GM18526 (cell line): ENCODE results near the gene YWHAH.
A peak's percentile ranks its signal among the peaks of the same experiment; 100 is the strongest.

Experiments used
- POLR2A ChIP-seq: IDR thresholded peaks from 3 replicates; pipeline ENCODE4 v1.6.1; 2011; ENCODE audit not compliant: insufficient read length; ENCODE audit errors: extremely low read depth

YWHAH gene

DNA sequence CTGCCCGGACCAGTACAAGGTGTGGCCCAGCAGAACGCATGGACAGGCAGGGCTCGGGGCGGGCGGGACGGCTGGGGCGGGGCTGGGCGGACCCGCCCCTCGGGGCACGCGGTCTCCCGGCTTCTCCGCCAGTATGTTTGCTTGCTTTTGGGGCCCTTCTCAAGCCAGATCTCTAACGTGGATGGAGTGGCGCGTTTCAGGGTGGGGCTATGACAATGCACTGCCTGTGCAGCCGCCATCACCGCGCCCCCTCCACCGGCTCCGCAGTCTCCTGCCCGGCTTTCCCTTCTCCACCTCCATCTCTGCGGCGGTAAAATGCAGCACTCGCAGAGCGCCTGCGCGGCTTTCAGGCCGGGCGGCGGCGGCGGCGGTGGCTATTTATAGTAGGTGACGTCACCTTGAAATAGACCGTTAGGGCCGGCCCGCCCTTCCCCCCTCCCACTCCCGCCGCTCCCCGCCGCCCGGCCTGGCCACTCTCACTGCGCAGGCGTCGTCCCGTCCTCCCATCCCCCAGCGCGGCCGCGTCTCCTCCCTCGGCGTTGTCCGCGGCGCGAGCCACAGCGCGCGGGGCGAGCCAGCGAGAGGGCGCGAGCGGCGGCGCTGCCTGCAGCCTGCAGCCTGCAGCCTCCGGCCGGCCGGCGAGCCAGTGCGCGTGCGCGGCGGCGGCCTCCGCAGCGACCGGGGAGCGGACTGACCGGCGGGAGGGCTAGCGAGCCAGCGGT is at the start of gene YWHAH:
Gene YWHAH, plus strand, starts transcription at position 558 of the 722 bp plus-strand sequence. CDS start 199 bp downstream, outside the sequence.
- TF ChIP-seq POLR2A = peak; percentile 95

DNA sequence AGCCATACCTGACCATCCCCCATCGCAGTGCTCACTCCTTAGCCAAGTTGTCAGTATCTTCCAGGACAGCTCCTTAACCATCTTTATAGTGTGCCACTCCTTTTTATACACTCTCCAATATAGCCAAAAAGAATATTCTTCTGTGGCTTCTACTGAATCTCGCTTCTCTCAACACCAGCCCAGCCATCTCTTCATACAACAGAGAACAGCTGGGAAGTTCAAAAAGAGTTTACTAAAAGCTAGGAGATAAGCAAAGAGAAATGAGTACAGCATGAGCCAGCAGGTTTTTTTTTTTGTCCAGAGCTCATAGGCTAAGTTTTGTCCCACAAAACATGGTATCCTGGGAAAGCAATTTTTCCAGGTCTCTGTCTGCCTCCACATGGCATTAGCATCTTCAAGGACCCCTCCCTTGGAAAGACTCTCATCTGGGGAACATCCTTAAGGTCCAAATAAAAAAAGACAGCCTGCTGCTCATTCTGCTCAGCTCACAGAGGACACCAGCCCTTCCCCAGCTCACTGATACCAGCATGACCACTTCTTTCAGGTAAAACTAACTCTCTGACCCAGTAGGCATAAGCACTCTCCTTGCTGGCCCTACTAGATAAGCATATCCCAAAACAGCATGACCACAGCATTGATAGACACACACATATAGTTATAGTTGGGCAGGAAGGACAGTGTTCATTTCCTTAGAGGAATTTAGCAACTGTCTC is 48.8 kb upstream of the YWHAH start:
- no peak for TF ChIP-seq POLR2A

- TF ChIP-seq POLR2A = no peak
Measured at GRCh38 chr22:31896472-31896871, 47.9 kb upstream of the YWHAH start.

DNA sequence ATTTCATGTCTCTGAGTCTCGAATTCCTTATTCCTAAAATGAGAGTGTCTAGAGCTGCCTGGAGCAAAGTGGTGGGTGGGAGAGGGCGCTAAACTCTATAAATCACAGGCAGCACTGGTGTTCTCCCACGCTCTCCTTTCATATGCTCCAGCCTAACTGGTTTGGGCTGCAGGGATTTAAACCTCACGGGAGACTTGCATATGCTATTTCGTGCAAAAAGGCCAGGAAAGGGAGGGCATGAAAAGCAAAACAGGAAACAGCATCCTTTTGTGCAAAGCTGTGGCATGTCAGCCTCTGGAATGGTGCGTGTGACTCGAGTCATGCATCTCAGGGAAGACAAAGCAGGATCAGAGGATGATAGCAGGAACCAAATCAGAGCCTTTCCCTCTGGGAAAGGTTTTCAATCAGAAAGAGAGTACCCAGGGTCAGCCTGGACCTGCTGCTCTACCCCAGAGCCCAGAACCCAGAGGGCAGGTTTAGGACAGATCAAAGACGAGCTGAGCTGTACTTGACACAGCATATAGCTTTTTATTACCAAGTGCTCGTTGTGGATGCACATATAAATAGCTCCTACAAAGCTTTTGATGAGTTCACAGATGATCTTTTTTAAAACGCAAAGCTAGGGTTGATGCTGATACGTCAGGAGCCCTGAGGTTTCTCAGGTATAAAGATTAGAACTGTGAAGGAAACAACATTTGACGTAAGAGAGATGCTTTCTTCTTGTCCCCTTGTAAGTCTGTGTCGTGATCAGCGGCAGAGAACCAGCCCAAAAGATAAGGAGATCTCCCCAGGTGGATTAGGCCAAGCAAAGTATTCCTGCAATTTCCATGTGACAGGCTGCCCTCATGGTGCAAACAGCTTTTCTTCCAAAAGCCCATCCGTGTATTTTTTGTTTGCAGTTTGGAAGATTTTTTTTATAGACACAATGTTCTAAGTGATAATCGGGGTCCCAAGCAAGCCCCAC is 46.2 kb upstream of the YWHAH start:
- TF ChIP-seq POLR2A = no peak

GRCh38 chr22:31898926-31899325 is 45.4 kb upstream of the YWHAH start:
- no peak for TF ChIP-seq POLR2A

GRCh38 chr22:31899669-31900068 is 44.7 kb upstream of the YWHAH start:
- TF ChIP-seq POLR2A = no peak

DNA sequence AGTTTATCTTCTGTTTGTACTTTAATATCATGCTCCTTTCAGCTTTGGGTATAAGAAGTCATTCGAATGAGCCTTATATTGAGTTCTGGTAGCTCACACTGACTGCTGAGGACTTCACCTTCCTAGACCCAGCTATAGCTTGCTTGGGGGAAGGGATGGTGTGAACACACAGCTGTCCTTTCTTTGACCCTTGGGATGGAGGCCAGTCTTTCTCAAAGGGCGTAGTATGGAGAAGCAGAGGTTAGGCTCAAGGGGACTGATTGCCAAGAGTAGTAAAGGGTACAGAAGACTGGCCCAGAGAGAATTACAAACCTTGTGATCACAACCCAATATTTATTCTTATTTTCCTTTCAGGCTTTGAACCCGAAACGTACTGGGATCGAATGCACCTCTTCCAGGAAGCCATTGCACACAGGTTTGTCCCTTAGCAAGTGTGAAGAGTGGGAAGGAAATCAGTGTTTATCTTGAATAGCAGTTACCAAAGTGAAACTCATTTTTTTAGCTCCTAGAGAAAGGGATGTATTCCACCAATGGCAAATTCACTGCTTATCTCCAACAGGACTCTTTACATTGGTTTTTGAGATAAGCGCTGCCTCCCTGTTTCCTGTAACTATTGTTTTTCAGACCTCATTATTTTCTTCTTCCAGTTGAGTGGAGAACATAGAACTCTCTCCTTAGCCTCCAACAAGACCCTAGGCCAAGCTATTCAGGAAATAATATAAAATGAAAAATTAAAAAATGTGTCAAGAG is 42.8 kb upstream of the YWHAH start:
- no peak for TF ChIP-seq POLR2A

DNA sequence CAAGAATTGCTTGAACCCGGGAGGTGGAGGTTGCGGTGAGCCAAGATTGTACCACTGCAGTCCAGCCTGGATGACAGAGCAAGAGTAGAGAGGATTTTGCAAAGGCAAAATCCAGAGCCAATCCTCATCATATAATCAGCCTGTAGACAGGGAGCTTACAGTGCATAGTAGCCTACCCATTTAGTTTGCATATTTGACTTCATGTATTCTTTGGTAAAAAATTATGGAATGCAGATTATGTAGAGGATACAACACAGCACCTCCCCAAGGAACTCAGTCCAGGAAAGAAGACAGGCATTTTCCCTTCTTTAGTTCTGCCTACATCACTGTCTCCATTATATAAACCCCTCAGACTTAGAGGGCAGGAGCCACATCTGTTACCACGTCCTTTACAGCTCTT is 39.7 kb upstream of the YWHAH start:
- no peak for TF ChIP-seq POLR2A

DNA sequence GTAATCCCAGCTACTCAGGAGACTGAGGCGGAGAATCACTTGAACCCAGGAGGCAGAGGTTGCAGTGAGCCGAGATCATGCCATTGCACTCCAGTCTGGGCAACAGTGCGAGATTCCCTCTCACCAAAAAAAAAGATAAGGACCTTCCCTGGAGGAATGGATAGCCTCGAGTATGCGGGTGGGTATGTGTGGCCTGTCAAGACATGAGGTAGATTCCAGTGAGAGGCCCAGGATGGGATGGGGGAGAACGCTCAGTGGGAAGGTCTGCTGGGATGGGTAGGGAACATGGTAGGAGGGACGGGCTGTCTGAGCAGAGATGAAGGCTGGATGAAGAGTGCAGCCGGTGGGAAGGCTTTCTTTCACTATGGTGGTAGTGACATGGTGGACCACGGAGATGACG is 39.0 kb upstream of the YWHAH start:
- no peak for TF ChIP-seq POLR2A

DNA sequence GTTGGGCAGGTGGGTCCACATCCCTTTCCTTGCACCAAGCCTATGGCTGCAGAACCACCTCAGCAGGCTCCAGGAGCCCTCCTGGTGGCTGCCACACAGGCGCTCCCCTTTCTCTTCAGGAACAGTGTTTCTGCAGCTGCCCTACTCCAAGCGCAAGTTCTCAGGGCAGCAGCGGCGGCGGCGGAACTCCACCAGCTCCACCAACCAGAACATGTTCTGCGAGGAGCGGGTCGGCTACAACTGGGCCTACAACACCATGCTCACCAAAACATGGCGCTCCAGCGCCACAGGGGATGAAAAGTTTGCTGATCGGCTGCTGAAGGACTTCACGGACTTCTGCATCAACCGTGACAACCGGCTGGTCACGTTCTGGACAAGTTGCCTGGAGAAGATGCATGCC is 38.2 kb upstream of the YWHAH start:
- no peak for TF ChIP-seq POLR2A

DNA sequence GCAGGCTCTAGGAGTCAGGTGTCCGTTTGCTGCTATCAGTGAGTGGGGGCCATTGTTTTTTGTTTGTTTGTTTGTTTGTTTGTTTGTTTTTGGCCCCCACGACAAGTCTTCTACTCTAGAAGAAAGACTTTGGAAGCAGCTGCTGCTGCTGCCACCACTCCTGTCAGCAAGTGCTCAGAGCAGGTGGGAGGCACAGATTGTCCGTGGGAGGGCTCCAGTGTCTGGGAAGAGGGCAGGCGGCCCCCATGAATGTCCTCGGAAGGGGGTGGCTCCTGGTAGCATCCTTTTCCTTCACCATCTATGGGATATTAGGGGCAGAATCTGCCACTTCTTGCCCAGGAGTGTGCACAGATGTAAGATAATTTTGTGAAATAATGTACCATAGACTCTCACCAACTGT is 37.8 kb upstream of the YWHAH start:
- TF ChIP-seq POLR2A = no peak

DNA sequence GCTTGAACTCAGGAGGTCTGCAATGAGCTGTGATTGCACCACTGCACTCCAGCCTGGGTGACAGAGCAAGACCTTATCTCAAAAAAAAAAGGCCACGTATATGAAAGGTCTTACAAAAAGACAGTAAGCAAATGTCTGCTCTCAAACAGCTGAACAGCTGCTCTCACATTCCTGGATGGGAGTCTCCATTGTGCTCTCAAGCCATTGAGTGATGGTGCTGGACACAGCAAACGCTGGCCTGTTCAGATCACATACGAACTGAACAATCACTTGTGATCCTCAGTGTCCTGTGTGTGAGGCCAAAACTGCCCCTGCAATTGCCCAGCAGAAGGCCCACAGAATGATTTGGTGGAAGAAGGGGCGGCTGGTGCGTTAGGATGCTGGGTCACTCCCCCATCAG is 34.4 kb upstream of the YWHAH start:
- no peak for TF ChIP-seq POLR2A

DNA sequence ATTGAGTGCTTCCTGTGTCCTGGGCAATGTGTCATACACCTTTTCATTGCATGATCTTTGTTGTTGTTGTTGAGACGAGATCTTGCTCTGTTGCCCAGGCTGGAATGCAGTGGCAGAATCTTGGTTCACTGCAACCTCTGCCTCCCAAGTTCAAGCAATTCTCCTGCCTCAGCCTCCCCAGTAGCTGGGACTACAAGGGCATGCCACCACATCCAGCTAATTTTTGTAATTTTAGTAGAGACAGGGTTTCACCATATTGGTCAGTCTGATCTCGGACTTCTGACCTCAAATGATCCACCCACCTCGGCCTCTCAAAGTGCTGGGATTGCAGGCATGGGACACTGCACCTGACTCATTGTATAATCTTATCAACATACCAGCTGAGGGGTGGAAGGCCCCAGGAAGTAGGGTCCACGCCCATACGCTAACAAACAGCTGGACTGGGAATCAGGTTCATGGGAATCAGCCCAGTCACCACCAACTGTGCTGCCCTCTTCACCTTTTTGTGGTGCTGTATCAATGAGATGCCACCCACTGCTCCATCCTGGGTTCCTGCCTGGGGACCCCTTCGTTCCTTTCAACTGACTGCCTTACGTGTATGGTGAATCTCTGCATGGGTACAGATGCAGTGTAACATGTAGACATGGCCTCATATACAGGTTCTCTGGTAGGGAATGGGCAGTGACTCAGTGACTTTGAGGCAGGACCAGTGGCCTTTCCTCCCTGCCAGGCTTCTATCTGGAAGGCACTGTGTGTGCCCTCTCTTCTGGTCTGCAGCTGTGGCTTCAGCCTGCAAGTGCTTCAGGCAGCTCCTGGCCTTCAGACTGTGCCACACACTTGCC is 32.5 kb upstream of the YWHAH start:
- TF ChIP-seq POLR2A = no peak

DNA sequence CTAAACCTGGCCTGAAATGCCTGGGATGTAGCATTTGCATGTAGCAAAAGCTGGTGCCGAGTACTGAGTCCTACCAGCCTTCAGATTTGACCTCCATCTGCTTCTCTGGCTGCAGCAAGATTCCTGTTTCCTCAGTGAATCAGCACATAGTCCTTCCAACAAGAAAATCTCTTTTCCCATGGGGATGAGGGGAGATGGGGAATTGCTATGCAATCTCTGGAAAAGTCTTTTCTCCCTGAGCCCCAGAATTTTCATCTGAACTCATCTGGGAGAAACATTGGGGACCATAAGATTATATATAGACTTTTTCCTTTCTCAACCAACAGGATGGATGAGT is 32.0 kb upstream of the YWHAH start:
- TF ChIP-seq POLR2A = no peak
